ENCODE results near the gene WASF2. TPM values are rescaled to one million over a fixed set of nuclear protein-coding genes. Genes with fewer than 3 reads are reported as not detected.
A peak's percentile ranks its signal among the peaks of the same experiment; 100 is the strongest.
"Not testable (repeated sequence)": the region's sequence is repeated elsewhere in the genome, so short reads cannot be mapped to it uniquely, and the experiment has no call there.

Gene WASF2
- total RNA-seq, 4 donors from 2014 or later, result 53.7 to 92.8 (median 79.8) TPM

- Histone ChIP-seq H3K27me3 (no peaks in the 10 kb centered on the region), H3K4me3 (peak overlapping the region in 1 of 4 donors; percentile 29), H3K36me3 (peaks cover 0 to 14% (median 6%) of the 10 kb centered on the region in 3 donors), H3K4me1 (peaks cover 39 to 96% (median 68%) of the 10 kb centered on the region in 3 donors), H3K9me3 (no peaks in the 10 kb centered on the region), H3K27ac (peak overlapping the region; percentile 62 to 87 (median 80))
- intact Hi-C loops (cut with DNase I), result no loop called here
- 45 to 60% methylated on average over 2 of the region's 2 CpGs for WGBS, 2 donors
- TF ChIP-seq POLR2A (IDR thresholded peaks at IDR 0.05), result no peak
- no peak for TF ChIP-seq CTCF (IDR thresholded peaks at IDR 0.05)
- no peak for DNase-seq
Measured at GRCh38 chr1:27435566-27436203, 54.3 kb downstream of the WASF2 start.

- peaks cover 58 to 100% (median 83%) of the 10 kb centered on the region in 3 donors for H3K4me1 ChIP-seq
- intact Hi-C loops (cut with DNase I), result no loop called here
- no peak for DNase-seq
- H3K9me3 ChIP-seq, result no peaks in the 10 kb centered on the region
- H3K27me3 ChIP-seq, result no peaks in the 10 kb centered on the region
- peaks cover 0 to under 1% (median 0%) of the 10 kb centered on the region in 3 donors for H3K36me3 ChIP-seq
- no peak overlapping the region for H3K4me3 ChIP-seq
- no peak for TF ChIP-seq CTCF (IDR thresholded peaks at IDR 0.05)
- no peak for TF ChIP-seq POLR2A (IDR thresholded peaks at IDR 0.05)
- WGBS, 2 donors, result 89 to 94% methylated on average over 3 of the region's 3 CpGs
- H3K27ac ChIP-seq, result peak overlapping the region in 3 of 4 donors; percentile 41 to 87 (median 75)
Measured at GRCh38 chr1:27433706-27434105, 56.3 kb downstream of the WASF2 start.

GRCh38 chr1:27432725-27433124 lies 57.2 kb downstream of the WASF2 start:
- H3K27me3 ChIP-seq; H3K4me3 ChIP-seq; DNase-seq; H3K9me3 ChIP-seq; intact Hi-C loops (cut with DNase I): not testable (repeated sequence)
- Histone ChIP-seq H3K36me3 (peaks cover 0 to 10% (median 0%) of the 10 kb centered on the region in 3 donors), H3K27ac (peak overlapping the region in 2 of 4 donors; percentile 75 to 87), H3K4me1 (peaks cover 67 to 100% (median 84%) of the 10 kb centered on the region in 3 donors)
- 71 to 78% methylated on average over 1 of the region's 1 CpG for WGBS, 2 donors

- no peak for DNase-seq
- Histone ChIP-seq H3K27me3 (no peaks in the 10 kb centered on the region), H3K9me3 (no peaks in the 10 kb centered on the region), H3K27ac (peak overlapping the region; percentile 65 to 84 (median 80)), H3K36me3 (peaks cover 0 to 22% (median 0%) of the 10 kb centered on the region in 3 donors), H3K4me1 (peaks cover 69 to 100% (median 82%) of the 10 kb centered on the region in 3 donors), H3K4me3 (no peak overlapping the region)
- no peak for TF ChIP-seq POLR2A (IDR thresholded peaks at IDR 0.05)
- TF ChIP-seq CTCF (IDR thresholded peaks at IDR 0.05), result no peak
- intact Hi-C loops (cut with DNase I), result no loop called here
- 88 to 93% methylated on average over 2 of the region's 2 CpGs for WGBS, 2 donors
Measured at GRCh38 chr1:27431601-27431940, 58.4 kb downstream of the WASF2 start.

GRCh38 chr1:27430903-27431600 lies 58.9 kb downstream of the WASF2 start:
- peaks cover 64 to 100% (median 76%) of the 10 kb centered on the region in 3 donors for H3K4me1 ChIP-seq
- H3K9me3 ChIP-seq, result no peaks in the 10 kb centered on the region
- peaks cover 0 to 27% (median 0%) of the 10 kb centered on the region in 3 donors for H3K36me3 ChIP-seq
- H3K27me3 ChIP-seq, result no peaks in the 10 kb centered on the region
- TF ChIP-seq CTCF (IDR thresholded peaks at IDR 0.05), result no peak
- TF ChIP-seq POLR2A (IDR thresholded peaks at IDR 0.05), result peak in 1 of 4 donors; percentile 11
- peak overlapping the region; percentile 65 to 84 (median 80) for H3K27ac ChIP-seq
- peak overlapping the region in 1 of 4 donors; percentile 6 for H3K4me3 ChIP-seq
- WGBS, 2 donors, result 38 to 56% methylated on average over 1 of the region's 1 CpG
- no peak for DNase-seq
- intact Hi-C loops (cut with DNase I), result no loop called here

All from esophagus squamous epithelium (tissue), 5 donors.